ENCODE data around the gene URB1. TPM values are rescaled to one million over a fixed set of nuclear protein-coding genes. Genes with fewer than 3 reads are reported as not detected.

URB1 gene
- polyA plus RNA-seq, 1 of the 3 experiments (the other 2 are of a cell fraction), result 9.9 TPM

DNA sequence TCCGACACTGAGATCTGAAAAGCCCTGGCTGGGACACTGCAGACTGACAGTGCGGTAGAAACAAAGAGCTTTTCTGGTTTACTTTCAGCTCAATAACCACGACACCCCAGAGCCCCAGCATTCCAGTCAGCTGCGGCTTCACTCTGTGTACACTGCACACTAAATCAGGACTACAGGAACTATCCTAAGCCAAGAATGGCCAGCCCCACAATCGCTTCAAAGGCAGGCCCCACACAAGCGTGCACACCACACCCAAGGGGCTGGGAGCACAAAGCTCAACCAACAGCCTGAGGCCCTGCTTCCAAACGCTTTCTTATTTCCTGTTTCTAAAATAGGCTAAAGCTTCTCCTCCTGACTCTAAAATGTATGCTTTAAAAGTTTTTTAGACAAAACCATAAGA lies 28.4 kb downstream of the URB1 start:
- ChIA-PET CTCF (interaction anchor here (2.8 kb wide), 1 partner anchor 10 kb away, joined by 8 read pairs; no protein-coding TSS in a partner anchor), POLR2A (no interaction called here)
- Histone ChIP-seq H3F3A (replicated peaks; ENCODE audit: insufficient read depth) (no peaks in the 10 kb centered on the region), H3K4me1 (ENCODE audit: control insufficient read depth in 1 of 2, insufficient read depth in 2 of 2, low read depth in 1 of 2, low read length in 1 of 2) (no peaks in the 10 kb centered on the region), H3K9me3 (no peaks in the 10 kb centered on the region), H3K27ac (ENCODE audit: low read depth in 2 of 2, low read length in 1 of 2) (no peak overlapping the region), H3K79me2 (ENCODE audit: insufficient read depth) (peaks cover 27% of the 10 kb centered on the region; the same call in 1 of the 2 replicates), H3K36me3 (replicated peaks in 1 of 2; ENCODE audit: control insufficient read depth in 1 of 2, insufficient read depth in 2 of 2, low read length in 1 of 2) (peaks cover 80 to 89% of the 10 kb centered on the region in 2 experiments), H2AFZ (ENCODE audit: low read depth) (no peak overlapping the region), H3K9ac (no peak overlapping the region), H3K9me2 (no peaks in the 10 kb centered on the region), H4K20me1 (ENCODE audit: insufficient read depth) (no peaks in the 10 kb centered on the region), H3K4me2 (no peak overlapping the region), H3K4me3 (ENCODE audit: low read depth in 2 of 2, low read length in 1 of 2) (no peak overlapping the region), H3K27me3 (ENCODE audit: insufficient read depth) (no peaks in the 10 kb centered on the region)
- DNase-seq, result no peak
- 98% methylated on average over 6 of the region's 7 CpGs for WGBS (ENCODE audit: low lambda C conversion rate)
- TF ChIP-seq GABPA (IDR thresholded peaks at IDR 0.05; ENCODE audit: low read depth) (no peak), RCOR1 (IDR thresholded peaks at IDR 0.05; ENCODE audit: low read length) (no peak), SIN3A (IDR thresholded peaks at IDR 0.05; ENCODE audit: borderline replicate concordance, low read depth, low read length) (no peak), GATA2 (CRISPR knock-in tag; IDR thresholded peaks at IDR 0.05) (no peak), MAX (IDR thresholded peaks at IDR 0.05; ENCODE audit: low read depth) (no peak), MEF2A (IDR thresholded peaks at IDR 0.05; ENCODE audit: borderline replicate concordance, low read depth) (no peak), RXRA (IDR thresholded peaks at IDR 0.05; ENCODE audit: borderline replicate concordance, low read depth) (no peak)
- TF ChIP-seq, protein P1, sequence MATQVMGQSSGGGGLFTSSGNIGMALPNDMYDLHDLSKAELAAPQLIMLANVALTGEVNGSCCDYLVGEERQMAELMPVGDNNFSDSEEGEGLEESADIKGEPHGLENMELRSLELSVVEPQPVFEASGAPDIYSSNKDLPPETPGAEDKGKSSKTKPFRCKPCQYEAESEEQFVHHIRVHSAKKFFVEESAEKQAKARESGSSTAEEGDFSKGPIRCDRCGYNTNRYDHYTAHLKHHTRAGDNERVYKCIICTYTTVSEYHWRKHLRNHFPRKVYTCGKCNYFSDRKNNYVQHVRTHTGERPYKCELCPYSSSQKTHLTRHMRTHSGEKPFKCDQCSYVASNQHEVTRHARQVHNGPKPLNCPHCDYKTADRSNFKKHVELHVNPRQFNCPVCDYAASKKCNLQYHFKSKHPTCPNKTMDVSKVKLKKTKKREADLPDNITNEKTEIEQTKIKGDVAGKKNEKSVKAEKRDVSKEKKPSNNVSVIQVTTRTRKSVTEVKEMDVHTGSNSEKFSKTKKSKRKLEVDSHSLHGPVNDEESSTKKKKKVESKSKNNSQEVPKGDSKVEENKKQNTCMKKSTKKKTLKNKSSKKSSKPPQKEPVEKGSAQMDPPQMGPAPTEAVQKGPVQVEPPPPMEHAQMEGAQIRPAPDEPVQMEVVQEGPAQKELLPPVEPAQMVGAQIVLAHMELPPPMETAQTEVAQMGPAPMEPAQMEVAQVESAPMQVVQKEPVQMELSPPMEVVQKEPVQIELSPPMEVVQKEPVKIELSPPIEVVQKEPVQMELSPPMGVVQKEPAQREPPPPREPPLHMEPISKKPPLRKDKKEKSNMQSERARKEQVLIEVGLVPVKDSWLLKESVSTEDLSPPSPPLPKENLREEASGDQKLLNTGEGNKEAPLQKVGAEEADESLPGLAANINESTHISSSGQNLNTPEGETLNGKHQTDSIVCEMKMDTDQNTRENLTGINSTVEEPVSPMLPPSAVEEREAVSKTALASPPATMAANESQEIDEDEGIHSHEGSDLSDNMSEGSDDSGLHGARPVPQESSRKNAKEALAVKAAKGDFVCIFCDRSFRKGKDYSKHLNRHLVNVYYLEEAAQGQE (IDR thresholded peaks at IDR 0.05; ENCODE audit: low read depth, low read length), result no peak

DNA sequence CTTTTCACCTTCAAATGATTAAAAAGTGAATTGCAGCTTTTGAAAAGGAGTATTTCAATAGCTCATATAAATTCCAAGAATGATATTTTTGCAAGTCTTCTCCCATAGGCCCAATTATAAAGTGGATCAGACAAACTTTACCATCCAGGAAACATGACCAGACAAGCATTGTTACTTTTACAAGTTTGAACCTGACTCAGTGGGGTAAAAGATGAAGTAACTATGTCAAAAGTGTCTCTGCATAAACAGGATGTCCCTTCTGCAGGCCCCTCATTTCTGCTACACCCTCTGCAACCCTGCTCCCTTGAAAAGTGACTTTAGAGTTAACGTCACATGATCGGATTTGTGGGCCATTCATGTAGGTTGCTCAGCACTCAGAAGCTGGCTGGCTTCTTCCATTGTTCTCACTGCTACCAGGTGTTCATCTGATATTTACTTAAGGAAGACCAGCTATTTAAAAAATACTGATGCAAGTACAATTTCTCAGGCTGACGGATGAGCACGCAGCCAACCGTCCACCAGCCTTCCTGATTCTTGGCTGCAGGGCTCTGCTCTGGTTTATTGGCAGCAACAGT lies 32.3 kb downstream of the URB1 start:
- Histone ChIP-seq H2AFZ (ENCODE audit: low read depth) (no peak overlapping the region), H3K27ac (ENCODE audit: low read depth in 2 of 2, low read length in 1 of 2) (no peak overlapping the region), H3K9ac (no peak overlapping the region), H3K4me1 (ENCODE audit: control insufficient read depth in 1 of 2, insufficient read depth in 2 of 2, low read depth in 1 of 2, low read length in 1 of 2) (no peaks in the 10 kb centered on the region), H3K36me3 (replicated peaks in 1 of 2; ENCODE audit: control insufficient read depth in 1 of 2, insufficient read depth in 2 of 2, low read length in 1 of 2) (peaks cover 81 to 85% of the 10 kb centered on the region in 2 experiments), H3K4me2 (no peak overlapping the region), H4K20me1 (ENCODE audit: insufficient read depth) (no peaks in the 10 kb centered on the region), H3K4me3 (ENCODE audit: low read depth in 2 of 2, low read length in 1 of 2) (no peak overlapping the region), H3K27me3 (ENCODE audit: insufficient read depth) (no peaks in the 10 kb centered on the region), H3K79me2 (ENCODE audit: insufficient read depth) (peaks cover 14% of the 10 kb centered on the region; the same call in 1 of the 2 replicates), H3F3A (replicated peaks; ENCODE audit: insufficient read depth) (peaks cover 3% of the 10 kb centered on the region), H3K9me3 (no peaks in the 10 kb centered on the region), H3K9me2 (no peaks in the 10 kb centered on the region)
- 94% methylated on average over 5 of the region's 5 CpGs for WGBS (ENCODE audit: low lambda C conversion rate)
- ChIA-PET CTCF (interaction anchor here (0.9 to 1.2 kb wide), 3 partner anchors 14 to 486 kb away, joined by 3 read pairs; partner anchors contain the start of gene URB1), POLR2A (no interaction called here)
- no peak for DNase-seq
- TF ChIP-seq MXI1 (IDR thresholded peaks at IDR 0.05; ENCODE audit: low read depth, low read length) (no peak), FOSL2 (IDR thresholded peaks at IDR 0.05; ENCODE audit: borderline replicate concordance, low read depth) (no peak), FOXJ3 (CRISPR knock-in tag; IDR thresholded peaks at IDR 0.05) (no peak), RFX5 (IDR thresholded peaks at IDR 0.05; ENCODE audit: low read length) (no peak), TCF12 (IDR thresholded peaks at IDR 0.05) (no peak), MEF2A (IDR thresholded peaks at IDR 0.05; ENCODE audit: borderline replicate concordance, low read depth) (no peak), CHD2 (IDR thresholded peaks at IDR 0.05; ENCODE audit: low read length, partially characterized antibody) (no peak), USF1 (IDR thresholded peaks at IDR 0.05; ENCODE audit: borderline replicate concordance, low read depth) (no peak), SMC3 (IDR thresholded peaks at IDR 0.05; ENCODE audit: low read depth, low read length) (no peak), GATA2 (CRISPR knock-in tag; IDR thresholded peaks at IDR 0.05) (no peak), MAX (IDR thresholded peaks at IDR 0.05; ENCODE audit: low read depth) (no peak), ELF1 (IDR thresholded peaks at IDR 0.05) (no peak), EZH2phosphoT487 (IDR thresholded peaks at IDR 0.05; ENCODE audit: borderline replicate concordance, low read depth) (no peak), GABPA (IDR thresholded peaks at IDR 0.05; ENCODE audit: low read depth) (no peak), RCOR1 (IDR thresholded peaks at IDR 0.05; ENCODE audit: low read length) (no peak)
- TF ChIP-seq, protein P1 (IDR thresholded peaks at IDR 0.05; ENCODE audit: low read depth, low read length), result no peak
